ENCODE results near the gene SCN2B. TPM values are rescaled to one million over a fixed set of nuclear protein-coding genes. Genes with fewer than 3 reads are reported as not detected.

Gene SCN2B
- total RNA-seq, 4 donors from 2014 or later = 0.42 to 1.2 (median 0.67) TPM

- Histone ChIP-seq H3K4me3 (no peak overlapping the region), H3K36me3 (peaks cover 0 to 9% (median 4%) of the 10 kb centered on the region in 4 donors), H3K27me3 (peaks cover 0 to 26% (median 0%) of the 10 kb centered on the region in 4 donors), H3K27ac (replicated peaks in 1 of 4) (no peak overlapping the region), H3K4me1 (peaks cover 7 to 19% (median 18%) of the 10 kb centered on the region in 4 donors), H3K9me3 (no peaks in the 10 kb centered on the region)
- TF ChIP-seq EP300 (IDR thresholded peaks at IDR 0.05) (no peak), CTCF (IDR thresholded peaks at IDR 0.05) (no peak), POLR2A (IDR thresholded peaks at IDR 0.05; ENCODE audit: low read depth) (no peak), POLR2AphosphoS5 (IDR thresholded peaks at IDR 0.05) (no peak)
- whole genome bisulfite sequencing = 87% methylated on average over 8 of the region's 17 CpGs
- DNase-seq (ENCODE audit: extremely low spot score) = no peak
- intact Hi-C loops (cut with DNase I) = no loop called here
Measured at GRCh38 chr11:118166641-118167040, 9.8 kb downstream of the SCN2B start.

- intact Hi-C loops (cut with DNase I) = no loop called here
- H3K36me3 ChIP-seq = peaks cover 0 to 9% (median 4%) of the 10 kb centered on the region in 4 donors
- no peak for DNase-seq (ENCODE audit: extremely low spot score)
- no peak overlapping the region for H3K4me3 ChIP-seq
- TF ChIP-seq CTCF (IDR thresholded peaks at IDR 0.05) (no peak), EP300 (IDR thresholded peaks at IDR 0.05) (no peak), POLR2A (IDR thresholded peaks at IDR 0.05; ENCODE audit: low read depth) (no peak), POLR2AphosphoS5 (IDR thresholded peaks at IDR 0.05) (no peak)
- H3K27me3 ChIP-seq = peaks cover 0 to 33% (median 0%) of the 10 kb centered on the region in 4 donors
- H3K27ac ChIP-seq (replicated peaks in 1 of 4) = no peak overlapping the region
- WGBS = 91% methylated on average over 1 of the region's 2 CpGs
- H3K4me1 ChIP-seq = peaks cover 0 to 8% (median 7%) of the 10 kb centered on the region in 4 donors
- no peaks in the 10 kb centered on the region for H3K9me3 ChIP-seq
Measured at GRCh38 chr11:118164885-118165284, 11.6 kb downstream of the SCN2B start.

- H3K4me3 ChIP-seq = no peak overlapping the region
- H3K4me1 ChIP-seq = peaks cover 0 to 6% (median 0%) of the 10 kb centered on the region in 4 donors
- DNase-seq (ENCODE audit: extremely low spot score) = no peak
- 74% methylated on average over 5 of the region's 5 CpGs for WGBS
- TF ChIP-seq EP300 (IDR thresholded peaks at IDR 0.05) (no peak), CTCF (IDR thresholded peaks at IDR 0.05) (no peak), POLR2AphosphoS5 (IDR thresholded peaks at IDR 0.05) (no peak), POLR2A (IDR thresholded peaks at IDR 0.05; ENCODE audit: low read depth) (no peak)
- peaks cover 0 to 38% (median 0%) of the 10 kb centered on the region in 4 donors for H3K27me3 ChIP-seq
- no peak overlapping the region for H3K27ac ChIP-seq (replicated peaks in 1 of 4)
- H3K36me3 ChIP-seq = peaks cover 0 to 9% (median 4%) of the 10 kb centered on the region in 4 donors
- H3K9me3 ChIP-seq = no peaks in the 10 kb centered on the region
- intact Hi-C loops (cut with DNase I) = no loop called here
Measured at GRCh38 chr11:118163494-118163893, 12.9 kb downstream of the SCN2B start.

- Histone ChIP-seq H3K36me3 (peaks cover 0 to 7% (median 3%) of the 10 kb centered on the region in 4 donors), H3K4me3 (no peak overlapping the region), H3K4me1 (peaks cover 0 to 6% (median 0%) of the 10 kb centered on the region in 4 donors), H3K9me3 (no peaks in the 10 kb centered on the region), H3K27ac (replicated peaks in 1 of 4) (no peak overlapping the region), H3K27me3 (peaks cover 0 to 45% (median 0%) of the 10 kb centered on the region in 4 donors)
- DNase-seq (ENCODE audit: extremely low spot score) = no peak
- TF ChIP-seq POLR2AphosphoS5 (IDR thresholded peaks at IDR 0.05) (no peak), CTCF (IDR thresholded peaks at IDR 0.05) (no peak), POLR2A (IDR thresholded peaks at IDR 0.05; ENCODE audit: low read depth) (no peak), EP300 (IDR thresholded peaks at IDR 0.05) (no peak)
- 81% methylated on average over 3 of the region's 3 CpGs for WGBS
- intact Hi-C loops (cut with DNase I) = no loop called here
Measured at GRCh38 chr11:118162846-118163245, 13.6 kb downstream of the SCN2B start.

- Histone ChIP-seq H3K4me1 (peaks cover 4 to 9% (median 5%) of the 10 kb centered on the region in 4 donors), H3K27me3 (peaks cover 0 to 55% (median 3%) of the 10 kb centered on the region in 4 donors), H3K4me3 (no peak overlapping the region), H3K27ac (replicated peaks in 1 of 4) (no peak overlapping the region), H3K36me3 (peaks cover 0 to 5% (median 0%) of the 10 kb centered on the region in 4 donors), H3K9me3 (no peaks in the 10 kb centered on the region)
- 72% methylated on average over 6 of the region's 6 CpGs for WGBS
- intact Hi-C loops (cut with DNase I) = no loop called here
- TF ChIP-seq EP300 (IDR thresholded peaks at IDR 0.05) = no peak
- TF ChIP-seq POLR2AphosphoS5 (IDR thresholded peaks at IDR 0.05) = no peak
- no peak for TF ChIP-seq POLR2A (IDR thresholded peaks at IDR 0.05; ENCODE audit: low read depth)
- DNase-seq (ENCODE audit: extremely low spot score) = no peak
Measured at GRCh38 chr11:118161786-118162185, 14.7 kb downstream of the SCN2B start.
